HEK293 (cell line): Measurements from ENCODE around the gene FXYD5.
A peak's percentile ranks its signal among the peaks of the same experiment; 100 is the strongest.

Source experiments
- CTCF ChIA-PET: fragments of 350-600 bp; formaldehyde crosslinking; extraction: SDS; loops from one replicate; lab custom pipeline; 2021; ENCODE audit warnings: antibody characterized with exemption; lab: Yijun Ruan, JAX
- POLR2A ChIA-PET: fragments of 300-600 bp; formaldehyde crosslinking; extraction: SDS; loops from one replicate; lab custom pipeline; 2020; ENCODE audit warnings: antibody characterized with exemption, inconsistent platforms; lab: Yijun Ruan, JAX
- H3K27ac ChIP-seq: fragments of 200-500 bp; sonication (Bioruptor generic); 2 replicates; pipeline ENCODE4 v1.5.1; 2014; ENCODE audit warnings: low read depth, low read length, control low read depth, inconsistent platforms; ENCODE audit errors: extremely low read depth
- H3K36me3 ChIP-seq, 2 experiments: fragments of 200-500 bp in 1 of 2; sonication (Bioruptor generic) in 1 of 2; 1 replicate in 1 of 2; 2 replicates in 1 of 2; pipeline ENCODE4 v1.5.1; 2014 to 2017; ENCODE audit warnings: inconsistent platforms in 2 of 2, low read length in 2 of 2; ENCODE audit not compliant: control insufficient read depth in 2 of 2, insufficient read depth in 1 of 2
- H3K4me1 ChIP-seq: fragments of 200-500 bp; sonication (Bioruptor generic); 2 replicates; pipeline ENCODE4 v1.5.1; 2014; ENCODE audit warnings: mild to moderate bottlenecking, low read length, inconsistent platforms; ENCODE audit not compliant: control insufficient read depth, insufficient read depth
- H3K4me3 ChIP-seq: 2 replicates; pipeline ENCODE4 v1.5.1; 2011; ENCODE audit warnings: low read depth, mild to moderate bottlenecking, control low read depth, low read length, moderate library complexity
- H3K9me3 ChIP-seq: fragments of 200-500 bp; sonication (Bioruptor generic); 2 replicates; pipeline ENCODE4 v1.5.1; 2014; ENCODE audit warnings: low read depth, low read length, inconsistent platforms; ENCODE audit not compliant: control insufficient read depth, insufficient read depth
- FEZF1 ChIP-seq: fragments of 450-650 bp; formaldehyde crosslinking; IDR thresholded peaks from 2 replicates; pipeline ENCODE4 v1.5.1; 2016; ENCODE audit warnings: missing biosample characterization, missing genetic modification characterization
- HOXC10 ChIP-seq: sonication (generic); formaldehyde crosslinking; IDR thresholded peaks from 2 replicates; pipeline ENCODE4 v1.8.1; 2023; ENCODE audit warnings: mild to moderate bottlenecking, missing genetic modification reagents
- KLF8 ChIP-seq: fragments of 450-650 bp; formaldehyde crosslinking; IDR thresholded peaks from 2 replicates; pipeline ENCODE4 v1.5.1; 2016; ENCODE audit warnings: missing biosample characterization, missing genetic modification characterization
- KLF9 ChIP-seq: fragments of 450-650 bp; formaldehyde crosslinking; IDR thresholded peaks from 2 replicates; pipeline ENCODE4 v1.5.1; 2016; ENCODE audit warnings: missing biosample characterization, missing genetic modification characterization, low read depth
- SALL2 ChIP-seq: fragments of 450-650 bp; formaldehyde crosslinking; IDR thresholded peaks from 2 replicates; pipeline ENCODE4 v1.5.0; 2017; ENCODE audit warnings: missing biosample characterization, mild to moderate bottlenecking, missing genetic modification characterization, borderline replicate concordance
- ZFP3 ChIP-seq: fragments of 450-650 bp; formaldehyde crosslinking; IDR thresholded peaks from 2 replicates; pipeline ENCODE4 v1.5.1; 2016; ENCODE audit warnings: low read depth, missing biosample characterization, missing genetic modification characterization
- ZNF146 ChIP-seq: fragments of 450-650 bp; formaldehyde crosslinking; IDR thresholded peaks from 2 replicates; pipeline ENCODE4 v1.5.1; 2016; ENCODE audit warnings: missing biosample characterization, missing genetic modification characterization
- ZNF16 ChIP-seq: fragments of 450-650 bp; formaldehyde crosslinking; IDR thresholded peaks from 2 replicates; pipeline ENCODE4 v1.5.1; 2016; ENCODE audit warnings: low read depth, missing biosample characterization, missing genetic modification characterization
- ZNF174 ChIP-seq: fragments of 450-650 bp; formaldehyde crosslinking; IDR thresholded peaks from 2 replicates; pipeline ENCODE4 v1.5.0; 2017; ENCODE audit warnings: missing biosample characterization, mild to moderate bottlenecking, missing genetic modification characterization
- ZNF175 ChIP-seq: fragments of 450-650 bp; formaldehyde crosslinking; IDR thresholded peaks from 2 replicates; pipeline ENCODE4 v1.5.1; 2016; ENCODE audit warnings: missing biosample characterization, missing genetic modification characterization
- ZNF221 ChIP-seq: fragments of 450-650 bp; formaldehyde crosslinking; IDR thresholded peaks from 2 replicates; pipeline ENCODE4 v1.5.1; 2017; ENCODE audit warnings: missing biosample characterization, missing genetic modification characterization, borderline replicate concordance
- ZNF426 ChIP-seq: fragments of 450-650 bp; formaldehyde crosslinking; IDR thresholded peaks from 2 replicates; pipeline ENCODE4 v1.5.1; 2017; ENCODE audit warnings: missing biosample characterization, missing genetic modification characterization, mild to moderate bottlenecking, inconsistent platforms, moderate library complexity
- ZNF501 ChIP-seq: fragments of 450-650 bp; formaldehyde crosslinking; IDR thresholded peaks from 2 replicates; pipeline ENCODE4 v1.5.1; 2016; ENCODE audit warnings: missing biosample characterization, missing genetic modification characterization
- ZNF707 ChIP-seq: fragments of 450-650 bp; formaldehyde crosslinking; IDR thresholded peaks from 2 replicates; pipeline ENCODE4 v1.5.1; 2016; ENCODE audit warnings: missing biosample characterization, missing genetic modification characterization
- TF ChIP-seq, protein P1 (sequence below): fragments of 450-650 bp; formaldehyde crosslinking; IDR thresholded peaks from 2 replicates; pipeline ENCODE4 v1.5.1; 2016; ENCODE audit warnings: missing biosample characterization, missing genetic modification characterization
- TF ChIP-seq, protein P2 (sequence below): fragments of 450-650 bp; formaldehyde crosslinking; conservative IDR thresholded peaks from 2 replicates; pipeline ENCODE4 v1.5.1; 2016; ENCODE audit warnings: low read depth, missing biosample characterization, missing genetic modification characterization
- TF ChIP-seq, protein P3 (sequence below): fragments of 450-650 bp; formaldehyde crosslinking; IDR thresholded peaks from 2 replicates; pipeline ENCODE4 v1.5.1; 2016; ENCODE audit warnings: missing biosample characterization, missing genetic modification characterization
- TF ChIP-seq, protein P4 (sequence below): fragments of 450-650 bp; formaldehyde crosslinking; IDR thresholded peaks from 2 replicates; pipeline ENCODE4 v1.5.1; 2017; ENCODE audit warnings: missing biosample characterization, missing genetic modification characterization

FXYD5 gene

DNA sequence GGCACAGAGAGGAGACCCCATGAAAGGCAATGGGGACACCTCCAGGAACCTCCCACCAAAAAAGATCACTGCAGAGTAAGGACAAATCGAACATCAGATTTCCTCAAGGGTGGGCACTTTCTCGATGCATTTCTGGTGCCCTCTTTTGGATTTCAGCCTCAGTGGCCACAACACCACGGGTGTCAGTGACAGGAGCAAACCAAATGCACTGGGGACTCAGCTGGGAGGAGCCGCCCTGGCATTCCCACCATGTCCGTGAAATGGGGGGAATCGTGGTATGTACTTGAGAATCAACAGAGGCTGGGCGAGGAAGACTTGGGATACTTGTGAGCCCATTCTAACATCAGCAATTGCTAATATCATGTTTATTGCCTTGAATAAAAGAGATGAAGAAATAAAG lies 57.7 kb downstream of the FXYD5 start:
- Histone ChIP-seq H3K9me3 (peaks cover 5% of the 10 kb centered on the region), H3K27ac (0 out of 2 replicates have a peak overlapping the region, but pooled peaks have one; percentile 0)
- POLR2A ChIA-PET = no interaction called here
- TF ChIP-seq, protein P1, sequence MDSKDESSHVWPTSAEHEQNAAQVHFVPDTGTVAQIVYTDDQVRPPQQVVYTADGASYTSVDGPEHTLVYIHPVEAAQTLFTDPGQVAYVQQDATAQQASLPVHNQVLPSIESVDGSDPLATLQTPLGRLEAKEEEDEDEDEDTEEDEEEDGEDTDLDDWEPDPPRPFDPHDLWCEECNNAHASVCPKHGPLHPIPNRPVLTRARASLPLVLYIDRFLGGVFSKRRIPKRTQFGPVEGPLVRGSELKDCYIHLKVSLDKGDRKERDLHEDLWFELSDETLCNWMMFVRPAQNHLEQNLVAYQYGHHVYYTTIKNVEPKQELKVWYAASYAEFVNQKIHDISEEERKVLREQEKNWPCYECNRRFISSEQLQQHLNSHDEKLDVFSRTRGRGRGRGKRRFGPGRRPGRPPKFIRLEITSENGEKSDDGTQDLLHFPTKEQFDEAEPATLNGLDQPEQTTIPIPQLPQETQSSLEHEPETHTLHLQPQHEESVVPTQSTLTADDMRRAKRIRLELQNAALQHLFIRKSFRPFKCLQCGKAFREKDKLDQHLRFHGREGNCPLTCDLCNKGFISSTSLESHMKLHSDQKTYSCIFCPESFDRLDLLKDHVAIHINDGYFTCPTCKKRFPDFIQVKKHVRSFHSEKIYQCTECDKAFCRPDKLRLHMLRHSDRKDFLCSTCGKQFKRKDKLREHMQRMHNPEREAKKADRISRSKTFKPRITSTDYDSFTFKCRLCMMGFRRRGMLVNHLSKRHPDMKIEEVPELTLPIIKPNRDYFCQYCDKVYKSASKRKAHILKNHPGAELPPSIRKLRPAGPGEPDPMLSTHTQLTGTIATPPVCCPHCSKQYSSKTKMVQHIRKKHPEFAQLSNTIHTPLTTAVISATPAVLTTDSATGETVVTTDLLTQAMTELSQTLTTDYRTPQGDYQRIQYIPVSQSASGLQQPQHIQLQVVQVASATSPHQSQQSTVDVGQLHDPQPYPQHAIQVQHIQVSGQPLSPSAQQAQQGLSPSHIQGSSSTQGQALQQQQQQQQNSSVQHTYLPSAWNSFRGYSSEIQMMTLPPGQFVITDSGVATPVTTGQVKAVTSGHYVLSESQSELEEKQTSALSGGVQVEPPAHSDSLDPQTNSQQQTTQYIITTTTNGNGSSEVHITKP (tag by site-specific recombination) = peak; percentile 85
- TF ChIP-seq ZNF501 (tag by site-specific recombination) (no peak), KLF8 (tag by site-specific recombination) (no peak), ZNF175 (no peak), HOXC10 (CRISPR knock-in tag) (no peak), ZFP3 (tag by site-specific recombination) (no peak), ZNF426 (no peak), KLF9 (no peak)
- TF ChIP-seq, all 188 proteins: peak for 1
- CTCF ChIA-PET = interaction anchor here (0.7 to 1.2 kb wide), 2 partner anchors 8 to 58 kb away, joined by 3 read pairs; partner anchors contain the start of gene FXYD5
- H3K4me3 ChIP-seq = no peak overlapping the region
- H3K36me3 ChIP-seq = peaks cover 0 to 5% of the 10 kb centered on the region in 2 experiments; a peak in 1 of 3 replicates
- H3K4me1 ChIP-seq = peaks cover 10% of the 10 kb centered on the region

DNA sequence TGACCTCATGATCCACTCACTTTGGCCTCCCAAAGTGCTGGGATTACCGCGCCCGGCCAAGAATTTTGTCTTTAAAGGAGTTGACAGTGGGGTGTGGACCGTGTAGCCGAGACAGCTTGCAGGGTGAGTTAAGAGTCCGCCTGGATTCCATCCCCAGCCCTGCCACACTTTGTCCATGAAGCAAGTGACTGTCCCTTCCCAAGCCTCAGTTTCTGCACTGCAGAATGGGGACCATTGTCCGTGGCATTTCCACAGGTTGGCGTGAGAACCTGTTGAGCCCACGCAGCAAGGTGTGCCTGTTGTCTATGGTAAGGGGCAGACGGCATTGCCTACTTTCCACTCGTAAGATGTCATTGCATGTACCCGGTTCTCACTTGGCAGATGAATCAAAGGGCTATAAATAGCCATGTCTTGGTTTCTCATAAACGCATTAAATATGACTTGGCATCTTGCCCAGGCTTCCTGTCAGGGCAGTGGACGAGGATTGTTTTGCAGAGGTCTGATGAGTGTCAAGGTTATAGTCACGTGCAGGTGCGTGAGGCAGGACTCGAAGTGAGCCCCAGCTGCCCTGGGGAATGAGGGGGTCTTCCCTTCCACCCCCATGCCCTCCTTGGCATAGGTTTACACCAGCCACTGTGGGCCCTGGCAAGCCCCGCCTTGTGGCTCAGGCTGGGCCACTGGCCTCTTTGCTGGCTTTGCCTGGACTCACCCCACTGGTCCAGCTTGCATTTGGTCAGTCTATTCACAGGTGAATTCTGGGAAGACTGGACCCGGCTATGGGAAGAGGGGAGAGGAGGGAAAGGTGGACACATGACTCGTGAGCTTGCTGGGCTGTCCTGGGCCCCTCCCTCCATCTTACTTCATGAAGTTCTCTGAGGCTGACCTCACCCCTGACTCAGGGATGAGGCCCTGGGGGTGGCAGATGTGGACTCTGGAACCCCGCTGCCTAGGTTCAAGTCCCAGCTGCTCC lies 59.4 kb downstream of the FXYD5 start:
- H3K27ac ChIP-seq = no peak overlapping the region
- H3K4me3 ChIP-seq = no peak overlapping the region
- ChIA-PET POLR2A (interaction anchor here (0.5 kb wide), 1 partner anchor 98 kb away, joined by 3 read pairs; no protein-coding TSS in a partner anchor), CTCF (interaction anchor here (0.6 to 2.8 kb wide), 5 partner anchors 51 to 147 kb away, joined by 3 to 9 read pairs (median 3); no protein-coding TSS in a partner anchor)
- H3K4me1 ChIP-seq = peaks cover 10% of the 10 kb centered on the region
- peaks cover 5% of the 10 kb centered on the region for H3K9me3 ChIP-seq
- peaks cover 0 to 5% of the 10 kb centered on the region in 2 experiments; a peak in 1 of 3 replicates for H3K36me3 ChIP-seq
- no peak for TF ChIP-seq ZNF16 (tag by site-specific recombination)
- TF ChIP-seq ZNF174 (tag by site-specific recombination) = 0 out of 2 replicates have a peak, but pooled peaks have one; percentile 6
- TF ChIP-seq, protein P2, sequence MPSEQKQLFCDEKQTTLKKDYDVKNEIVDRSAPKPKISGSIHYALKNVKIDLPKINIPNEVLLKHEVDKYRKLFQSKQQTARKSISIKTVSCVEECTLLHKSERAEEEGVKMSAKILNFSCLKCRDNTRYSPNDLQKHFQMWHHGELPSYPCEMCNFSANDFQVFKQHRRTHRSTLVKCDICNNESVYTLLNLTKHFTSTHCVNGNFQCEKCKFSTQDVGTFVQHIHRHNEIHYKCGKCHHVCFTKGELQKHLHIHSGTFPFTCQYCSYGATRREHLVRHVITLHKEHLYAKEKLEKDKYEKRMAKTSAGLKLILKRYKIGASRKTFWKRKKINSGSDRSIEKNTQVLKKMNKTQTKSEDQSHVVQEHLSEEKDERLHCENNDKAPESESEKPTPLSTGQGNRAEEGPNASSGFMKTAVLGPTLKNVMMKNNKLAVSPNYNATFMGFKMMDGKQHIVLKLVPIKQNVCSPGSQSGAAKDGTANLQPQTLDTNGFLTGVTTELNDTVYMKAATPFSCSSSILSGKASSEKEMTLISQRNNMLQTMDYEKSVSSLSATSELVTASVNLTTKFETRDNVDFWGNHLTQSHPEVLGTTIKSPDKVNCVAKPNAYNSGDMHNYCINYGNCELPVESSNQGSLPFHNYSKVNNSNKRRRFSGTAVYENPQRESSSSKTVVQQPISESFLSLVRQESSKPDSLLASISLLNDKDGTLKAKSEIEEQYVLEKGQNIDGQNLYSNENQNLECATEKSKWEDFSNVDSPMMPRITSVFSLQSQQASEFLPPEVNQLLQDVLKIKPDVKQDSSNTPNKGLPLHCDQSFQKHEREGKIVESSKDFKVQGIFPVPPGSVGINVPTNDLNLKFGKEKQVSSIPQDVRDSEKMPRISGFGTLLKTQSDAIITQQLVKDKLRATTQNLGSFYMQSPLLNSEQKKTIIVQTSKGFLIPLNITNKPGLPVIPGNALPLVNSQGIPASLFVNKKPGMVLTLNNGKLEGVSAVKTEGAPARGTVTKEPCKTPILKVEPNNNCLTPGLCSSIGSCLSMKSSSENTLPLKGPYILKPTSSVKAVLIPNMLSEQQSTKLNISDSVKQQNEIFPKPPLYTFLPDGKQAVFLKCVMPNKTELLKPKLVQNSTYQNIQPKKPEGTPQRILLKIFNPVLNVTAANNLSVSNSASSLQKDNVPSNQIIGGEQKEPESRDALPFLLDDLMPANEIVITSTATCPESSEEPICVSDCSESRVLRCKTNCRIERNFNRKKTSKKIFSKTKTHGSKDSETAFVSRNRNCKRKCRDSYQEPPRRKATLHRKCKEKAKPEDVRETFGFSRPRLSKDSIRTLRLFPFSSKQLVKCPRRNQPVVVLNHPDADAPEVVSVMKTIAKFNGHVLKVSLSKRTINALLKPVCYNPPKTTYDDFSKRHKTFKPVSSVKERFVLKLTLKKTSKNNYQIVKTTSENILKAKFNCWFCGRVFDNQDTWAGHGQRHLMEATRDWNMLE (tag by site-specific recombination) = 0 out of 2 replicates have a peak, but pooled peaks have one; percentile 6
- TF ChIP-seq ZNF221 (tag by site-specific recombination) = no peak
- TF ChIP-seq, protein P3, sequence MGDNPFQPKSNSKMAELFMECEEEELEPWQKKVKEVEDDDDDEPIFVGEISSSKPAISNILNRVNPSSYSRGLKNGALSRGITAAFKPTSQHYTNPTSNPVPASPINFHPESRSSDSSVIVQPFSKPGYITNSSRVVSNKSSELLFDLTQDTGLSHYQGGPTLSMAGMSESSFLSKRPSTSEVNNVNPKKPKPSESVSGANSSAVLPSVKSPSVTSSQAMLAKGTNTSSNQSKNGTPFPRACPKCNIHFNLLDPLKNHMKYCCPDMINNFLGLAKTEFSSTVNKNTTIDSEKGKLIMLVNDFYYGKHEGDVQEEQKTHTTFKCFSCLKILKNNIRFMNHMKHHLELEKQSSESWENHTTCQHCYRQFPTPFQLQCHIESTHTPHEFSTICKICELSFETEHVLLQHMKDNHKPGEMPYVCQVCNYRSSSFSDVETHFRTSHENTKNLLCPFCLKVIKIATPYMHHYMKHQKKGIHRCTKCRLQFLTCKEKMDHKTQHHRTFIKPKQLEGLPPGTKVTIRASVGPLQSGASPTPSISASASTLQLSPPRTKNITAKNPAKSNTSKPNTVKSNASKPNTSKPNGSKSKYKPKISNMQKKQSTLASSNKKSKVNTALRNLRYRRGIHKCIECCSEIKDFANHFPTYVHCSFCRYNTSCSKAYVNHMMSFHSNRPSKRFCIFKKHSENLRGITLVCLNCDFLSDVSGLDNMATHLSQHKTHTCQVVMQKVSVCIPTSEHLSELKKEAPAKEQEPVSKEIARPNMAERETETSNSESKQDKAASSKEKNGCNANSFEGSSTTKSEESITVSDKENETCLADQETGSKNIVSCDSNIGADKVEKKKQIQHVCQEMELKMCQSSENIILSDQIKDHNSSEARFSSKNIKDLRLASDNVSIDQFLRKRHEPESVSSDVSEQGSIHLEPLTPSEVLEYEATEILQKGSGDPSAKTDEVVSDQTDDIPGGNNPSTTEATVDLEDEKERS (tag by site-specific recombination) = no peak
- TF ChIP-seq ZNF146 (tag by site-specific recombination) = no peak; the same call in 1 of the 2 replicates
- TF ChIP-seq ZNF707 (tag by site-specific recombination) = no peak
- TF ChIP-seq SALL2 (tag by site-specific recombination) = no peak
- TF ChIP-seq, protein P4, sequence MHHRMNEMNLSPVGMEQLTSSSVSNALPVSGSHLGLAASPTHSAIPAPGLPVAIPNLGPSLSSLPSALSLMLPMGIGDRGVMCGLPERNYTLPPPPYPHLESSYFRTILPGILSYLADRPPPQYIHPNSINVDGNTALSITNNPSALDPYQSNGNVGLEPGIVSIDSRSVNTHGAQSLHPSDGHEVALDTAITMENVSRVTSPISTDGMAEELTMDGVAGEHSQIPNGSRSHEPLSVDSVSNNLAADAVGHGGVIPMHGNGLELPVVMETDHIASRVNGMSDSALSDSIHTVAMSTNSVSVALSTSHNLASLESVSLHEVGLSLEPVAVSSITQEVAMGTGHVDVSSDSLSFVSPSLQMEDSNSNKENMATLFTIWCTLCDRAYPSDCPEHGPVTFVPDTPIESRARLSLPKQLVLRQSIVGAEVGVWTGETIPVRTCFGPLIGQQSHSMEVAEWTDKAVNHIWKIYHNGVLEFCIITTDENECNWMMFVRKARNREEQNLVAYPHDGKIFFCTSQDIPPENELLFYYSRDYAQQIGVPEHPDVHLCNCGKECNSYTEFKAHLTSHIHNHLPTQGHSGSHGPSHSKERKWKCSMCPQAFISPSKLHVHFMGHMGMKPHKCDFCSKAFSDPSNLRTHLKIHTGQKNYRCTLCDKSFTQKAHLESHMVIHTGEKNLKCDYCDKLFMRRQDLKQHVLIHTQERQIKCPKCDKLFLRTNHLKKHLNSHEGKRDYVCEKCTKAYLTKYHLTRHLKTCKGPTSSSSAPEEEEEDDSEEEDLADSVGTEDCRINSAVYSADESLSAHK (tag by site-specific recombination) = no peak
- TF ChIP-seq FEZF1 (tag by site-specific recombination) = peak; percentile 36
